ENCODE data around the gene ZNRD2. TPM values are rescaled to one million over a fixed set of nuclear protein-coding genes. Genes with fewer than 3 reads are reported as not detected.

The ZNRD2 gene
- total and polyA plus RNA-seq, 2 donors from 2014 or later = 32.0 to 60.4 TPM

DNA sequence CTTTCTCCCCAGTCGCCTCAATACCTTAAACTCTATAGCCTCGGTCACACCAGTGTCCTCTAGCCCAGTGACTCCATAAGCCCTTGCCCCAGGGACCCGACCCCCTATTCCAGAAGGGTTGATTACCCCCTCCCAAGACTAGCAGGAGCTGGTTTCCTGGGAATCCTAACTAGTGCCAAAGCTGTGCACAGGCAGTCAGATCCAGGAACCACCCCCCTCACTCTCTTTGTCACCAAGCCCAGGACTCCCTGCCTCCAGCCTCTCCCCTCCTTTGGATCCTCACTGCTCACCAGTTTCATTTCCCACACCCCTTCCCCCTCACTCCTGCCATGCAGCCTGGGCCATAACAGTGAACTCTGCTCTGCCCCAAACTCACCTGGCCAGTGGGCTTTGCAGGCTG lies 21.9 kb upstream of the ZNRD2 start:
- DNase-seq = no peak
- intact Hi-C loops (cut with DNase I) = no loop called here
- TF ChIP-seq, protein P1, sequence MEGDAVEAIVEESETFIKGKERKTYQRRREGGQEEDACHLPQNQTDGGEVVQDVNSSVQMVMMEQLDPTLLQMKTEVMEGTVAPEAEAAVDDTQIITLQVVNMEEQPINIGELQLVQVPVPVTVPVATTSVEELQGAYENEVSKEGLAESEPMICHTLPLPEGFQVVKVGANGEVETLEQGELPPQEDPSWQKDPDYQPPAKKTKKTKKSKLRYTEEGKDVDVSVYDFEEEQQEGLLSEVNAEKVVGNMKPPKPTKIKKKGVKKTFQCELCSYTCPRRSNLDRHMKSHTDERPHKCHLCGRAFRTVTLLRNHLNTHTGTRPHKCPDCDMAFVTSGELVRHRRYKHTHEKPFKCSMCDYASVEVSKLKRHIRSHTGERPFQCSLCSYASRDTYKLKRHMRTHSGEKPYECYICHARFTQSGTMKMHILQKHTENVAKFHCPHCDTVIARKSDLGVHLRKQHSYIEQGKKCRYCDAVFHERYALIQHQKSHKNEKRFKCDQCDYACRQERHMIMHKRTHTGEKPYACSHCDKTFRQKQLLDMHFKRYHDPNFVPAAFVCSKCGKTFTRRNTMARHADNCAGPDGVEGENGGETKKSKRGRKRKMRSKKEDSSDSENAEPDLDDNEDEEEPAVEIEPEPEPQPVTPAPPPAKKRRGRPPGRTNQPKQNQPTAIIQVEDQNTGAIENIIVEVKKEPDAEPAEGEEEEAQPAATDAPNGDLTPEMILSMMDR (IDR thresholded peaks at IDR 0.05; ENCODE audit: borderline replicate concordance, extremely low read depth, insufficient read depth) = no peak
- no peak overlapping the region for H3K27ac ChIP-seq (ENCODE audit: low read depth in 2 of 2, low read length in 2 of 2)
- no peak for FAIRE-seq
- no peaks in the 10 kb centered on the region for H3K27me3 ChIP-seq (ENCODE audit: control insufficient read depth, insufficient read depth, low read length)
- no peaks in the 10 kb centered on the region for H3K9me3 ChIP-seq (ENCODE audit: control insufficient read depth in 2 of 3, insufficient read depth in 1 of 3, low read length in 3 of 3)
- H3K36me3 ChIP-seq (ENCODE audit: control insufficient read depth in 2 of 3, insufficient read depth in 3 of 3, low read length in 3 of 3) = peaks cover 0 to 2% (median 0%) of the 10 kb centered on the region in 3 donors
- H3K4me3 ChIP-seq (ENCODE audit: low read length in 3 of 3) = no peak overlapping the region
- no peak overlapping the region for H3K9ac ChIP-seq (ENCODE audit: low read length in 3 of 3)
- H3K4me1 ChIP-seq (ENCODE audit: control insufficient read depth in 2 of 3, insufficient read depth in 2 of 3, low read depth in 1 of 3, low read length in 3 of 3) = peaks cover 0 to 20% (median 4%) of the 10 kb centered on the region in 3 donors

DNA sequence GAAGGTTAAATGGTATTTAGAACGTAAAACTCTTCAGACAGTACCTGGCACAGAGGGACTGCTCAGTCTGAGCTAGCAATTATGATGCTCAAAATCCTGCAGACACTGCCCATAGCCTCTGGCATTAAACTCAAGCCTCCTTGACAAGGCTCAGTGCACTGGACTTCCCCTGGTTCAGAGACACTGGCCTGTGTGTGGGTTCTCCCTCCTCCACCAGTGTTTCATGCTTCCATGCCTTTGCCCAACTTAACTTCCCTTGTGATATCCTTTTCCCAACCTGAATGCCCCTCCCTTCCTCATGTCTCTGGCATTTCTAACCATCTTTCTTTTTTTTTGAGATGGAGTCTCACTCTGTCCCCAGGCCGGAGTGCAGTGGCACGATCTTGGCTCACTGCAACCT lies 21.2 kb upstream of the ZNRD2 start:
- Histone ChIP-seq H3K9ac (ENCODE audit: low read length in 3 of 3) (no peak overlapping the region), H3K36me3 (ENCODE audit: control insufficient read depth in 2 of 3, insufficient read depth in 3 of 3, low read length in 3 of 3) (peaks cover 0 to 2% (median 0%) of the 10 kb centered on the region in 3 donors), H3K4me3 (ENCODE audit: low read length in 3 of 3) (no peak overlapping the region), H3K27ac (ENCODE audit: low read depth in 2 of 2, low read length in 2 of 2) (no peak overlapping the region), H3K9me3 (ENCODE audit: control insufficient read depth in 2 of 3, insufficient read depth in 1 of 3, low read length in 3 of 3) (no peaks in the 10 kb centered on the region), H3K27me3 (ENCODE audit: control insufficient read depth, insufficient read depth, low read length) (no peaks in the 10 kb centered on the region), H3K4me1 (ENCODE audit: control insufficient read depth in 2 of 3, insufficient read depth in 2 of 3, low read depth in 1 of 3, low read length in 3 of 3) (peaks cover 0 to 20% (median 4%) of the 10 kb centered on the region in 3 donors)
- TF ChIP-seq, protein P1 (IDR thresholded peaks at IDR 0.05; ENCODE audit: borderline replicate concordance, extremely low read depth, insufficient read depth) = no peak
- FAIRE-seq = no peak
- intact Hi-C loops (cut with DNase I) = no loop called here
- DNase-seq = no peak

DNA sequence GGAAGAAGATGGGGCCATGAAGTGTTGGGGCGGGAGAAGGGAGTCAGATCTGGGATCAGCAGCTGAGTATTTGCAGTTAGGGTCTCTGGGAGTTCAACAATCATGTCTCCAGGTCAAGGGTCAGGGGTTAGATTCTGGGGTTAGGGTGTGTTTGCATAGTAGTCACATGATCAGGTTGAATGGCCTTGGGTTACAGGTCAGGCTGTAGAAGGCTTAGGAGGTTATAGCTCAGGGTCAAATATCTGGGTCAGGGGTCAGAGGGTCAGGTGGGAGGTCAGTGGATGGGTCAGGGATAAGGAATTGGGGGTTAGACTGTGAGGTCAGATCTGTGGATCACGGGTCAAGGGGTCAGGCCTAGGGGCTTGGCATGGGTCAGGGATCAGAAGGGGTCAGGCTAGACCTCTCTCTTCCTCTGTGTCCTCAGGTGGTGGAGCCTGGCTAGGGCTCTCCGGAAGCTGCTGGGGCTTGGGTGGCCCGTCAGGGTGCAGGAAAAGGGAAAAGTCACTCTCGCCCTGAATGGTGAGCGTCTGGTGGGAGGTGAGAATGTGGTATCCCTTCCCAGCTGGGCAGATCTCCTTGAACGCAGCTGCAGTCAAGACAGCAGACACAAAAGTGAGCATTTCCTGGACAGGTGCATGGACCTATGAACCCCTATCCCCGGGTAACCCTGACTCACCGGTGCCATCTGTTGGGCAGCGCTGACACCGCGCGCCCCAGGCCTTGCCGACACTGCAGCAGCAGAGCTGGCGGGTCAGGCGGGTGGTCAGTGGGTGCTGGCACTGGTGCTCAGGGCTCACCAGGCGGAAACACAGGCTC lies 18.5 kb upstream of the ZNRD2 start:
- Histone ChIP-seq H3K4me3 (ENCODE audit: low read length in 3 of 3) (peak overlapping the region in 1 of 3 donors; percentile 32), H3K27me3 (ENCODE audit: control insufficient read depth, insufficient read depth, low read length) (no peaks in the 10 kb centered on the region), H3K9ac (ENCODE audit: low read length in 3 of 3) (no peak overlapping the region), H3K36me3 (ENCODE audit: control insufficient read depth in 2 of 3, insufficient read depth in 3 of 3, low read length in 3 of 3) (peaks cover 0 to 2% (median 0%) of the 10 kb centered on the region in 3 donors), H3K4me1 (ENCODE audit: control insufficient read depth in 2 of 3, insufficient read depth in 2 of 3, low read depth in 1 of 3, low read length in 3 of 3) (peaks cover 0 to 31% (median 4%) of the 10 kb centered on the region in 3 donors), H3K27ac (ENCODE audit: low read depth in 2 of 2, low read length in 2 of 2) (peak overlapping the region in 1 of 2 donors; percentile 79), H3K9me3 (ENCODE audit: control insufficient read depth in 2 of 3, insufficient read depth in 1 of 3, low read length in 3 of 3) (no peaks in the 10 kb centered on the region)
- TF ChIP-seq, protein P1 (IDR thresholded peaks at IDR 0.05; ENCODE audit: borderline replicate concordance, extremely low read depth, insufficient read depth) = peak; percentile 70
- intact Hi-C loops (cut with DNase I) = no loop called here
- DNase-seq (peak; percentile 45 to 83 (median 55)), FAIRE-seq (no peak)
